Vagina (tissue), 2 donors: ENCODE results near the gene ANKS1B. TPM values are rescaled to one million over a fixed set of nuclear protein-coding genes. Genes with fewer than 3 reads are reported as not detected.

Experiments used
- DNase-seq, 2 donors: peaks; one replicate each; pipeline ENCODE4 v3.0.0-alpha.2; 2017; ENCODE audit errors: extremely low spot score in 2 of 2
- H3K27ac ChIP-seq: fragments of 200-600 bp; sonication (generic); one replicate; pipeline ENCODE4 v1.5.1; 2019
- H3K27me3 ChIP-seq: fragments of 200-600 bp; sonication (generic); one replicate; pipeline ENCODE4 v1.5.1; 2019
- H3K36me3 ChIP-seq, 2 donors: fragments of 200-600 bp; sonication (generic); one replicate each; pipeline ENCODE4 v1.5.1; 2017 to 2019
- H3K4me1 ChIP-seq: fragments of 200-600 bp; sonication (generic); one replicate; pipeline ENCODE4 v1.5.1; 2019
- H3K4me3 ChIP-seq, 2 donors: fragments of 200-600 bp; sonication (generic); 1 replicate in 1 of 2; 2 replicates in 1 of 2; pipeline ENCODE4 v1.5.1; 2016 to 2019
- H3K9me3 ChIP-seq: fragments of 200-600 bp; sonication (generic); one replicate; pipeline ENCODE4 v1.5.1; 2019
- POLR2A ChIP-seq, 2 donors: fragments of 450-650 bp; IDR thresholded peaks; one replicate each; pipeline ENCODE4 v1.6.1; 2017; ENCODE audit warnings: antibody characterized with exemption in 2 of 2, mild to moderate bottlenecking in 2 of 2, moderate library complexity in 2 of 2
- POLR2AphosphoS5 ChIP-seq, 2 donors: sonication (generic); formaldehyde crosslinking; IDR thresholded peaks; one replicate each; pipeline ENCODE4 v1.9.0; 2017; ENCODE audit warnings: antibody characterized with exemption in 2 of 2, mild to moderate bottlenecking in 2 of 2, low read depth in 1 of 2; ENCODE audit not compliant: insufficient read depth in 1 of 2
- intact Hi-C: fragments of 100-400 bp; cut with DNase I; formaldehyde crosslinking; loops from one replicate; pipeline ENCODE4 v1.15.1; 2023
- total RNA-seq: library from RNA; depleted of rRNA; stranded (reverse); fragments of >200 nt; gene quantifications from one replicate; pipeline ENCODE4 v1.2.3, GENCODE V29; 2016
- TF ChIP-seq, protein P1 (sequence below), 3 experiments: fragments of 450-650 bp in 2 of 3; fragments of 200-600 bp in 1 of 3; sonication (generic) in 1 of 3; IDR thresholded peaks; one replicate each; pipeline ENCODE4 v1.5.1; 2017 to 2019; ENCODE audit warnings: antibody characterized with exemption in 3 of 3, mild to moderate bottlenecking in 2 of 3, moderate library complexity in 2 of 3

The ANKS1B gene
- total RNA-seq, 1 donor from 2014 or later, result 11.5 TPM

DNA sequence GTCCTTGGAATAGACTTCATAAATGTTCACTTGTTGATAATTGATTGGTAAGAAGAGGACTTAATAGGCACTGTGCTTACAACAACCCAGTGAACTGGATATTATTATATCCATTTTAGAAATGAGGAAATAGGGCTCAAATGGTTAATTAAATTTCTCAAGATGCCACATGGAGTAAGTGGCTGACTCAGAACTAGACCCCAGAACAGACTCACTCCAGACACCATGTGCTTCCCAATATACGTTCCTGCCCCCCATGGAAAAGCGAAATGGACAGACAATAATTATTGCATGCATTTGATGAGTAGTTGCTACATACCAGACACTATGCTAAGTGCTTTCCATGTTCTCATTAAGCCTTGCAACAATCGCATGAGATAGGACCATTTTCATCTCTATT is 895 bp upstream of the ANKS1B start:
- TF ChIP-seq POLR2AphosphoS5 (IDR thresholded peaks at IDR 0.05; ENCODE audit: insufficient read depth in 1 of 2, low read depth in 1 of 2) (no peak), POLR2A (IDR thresholded peaks at IDR 0.05) (no peak)
- TF ChIP-seq, protein P1, sequence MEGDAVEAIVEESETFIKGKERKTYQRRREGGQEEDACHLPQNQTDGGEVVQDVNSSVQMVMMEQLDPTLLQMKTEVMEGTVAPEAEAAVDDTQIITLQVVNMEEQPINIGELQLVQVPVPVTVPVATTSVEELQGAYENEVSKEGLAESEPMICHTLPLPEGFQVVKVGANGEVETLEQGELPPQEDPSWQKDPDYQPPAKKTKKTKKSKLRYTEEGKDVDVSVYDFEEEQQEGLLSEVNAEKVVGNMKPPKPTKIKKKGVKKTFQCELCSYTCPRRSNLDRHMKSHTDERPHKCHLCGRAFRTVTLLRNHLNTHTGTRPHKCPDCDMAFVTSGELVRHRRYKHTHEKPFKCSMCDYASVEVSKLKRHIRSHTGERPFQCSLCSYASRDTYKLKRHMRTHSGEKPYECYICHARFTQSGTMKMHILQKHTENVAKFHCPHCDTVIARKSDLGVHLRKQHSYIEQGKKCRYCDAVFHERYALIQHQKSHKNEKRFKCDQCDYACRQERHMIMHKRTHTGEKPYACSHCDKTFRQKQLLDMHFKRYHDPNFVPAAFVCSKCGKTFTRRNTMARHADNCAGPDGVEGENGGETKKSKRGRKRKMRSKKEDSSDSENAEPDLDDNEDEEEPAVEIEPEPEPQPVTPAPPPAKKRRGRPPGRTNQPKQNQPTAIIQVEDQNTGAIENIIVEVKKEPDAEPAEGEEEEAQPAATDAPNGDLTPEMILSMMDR (IDR thresholded peaks at IDR 0.05), result no peak
- Histone ChIP-seq H3K4me3 (peak overlapping the region; percentile 57 to 58), H3K4me1 (peaks cover 8% of the 10 kb centered on the region), H3K9me3 (no peaks in the 10 kb centered on the region), H3K27me3 (no peaks in the 10 kb centered on the region), H3K27ac (no peak overlapping the region), H3K36me3 (no peaks in the 10 kb centered on the region)
- intact Hi-C loops, result loop anchor here (5.0 kb wide), 1 partner anchor 342 kb away; no protein-coding TSS in a partner anchor
- no peak for DNase-seq

DNA sequence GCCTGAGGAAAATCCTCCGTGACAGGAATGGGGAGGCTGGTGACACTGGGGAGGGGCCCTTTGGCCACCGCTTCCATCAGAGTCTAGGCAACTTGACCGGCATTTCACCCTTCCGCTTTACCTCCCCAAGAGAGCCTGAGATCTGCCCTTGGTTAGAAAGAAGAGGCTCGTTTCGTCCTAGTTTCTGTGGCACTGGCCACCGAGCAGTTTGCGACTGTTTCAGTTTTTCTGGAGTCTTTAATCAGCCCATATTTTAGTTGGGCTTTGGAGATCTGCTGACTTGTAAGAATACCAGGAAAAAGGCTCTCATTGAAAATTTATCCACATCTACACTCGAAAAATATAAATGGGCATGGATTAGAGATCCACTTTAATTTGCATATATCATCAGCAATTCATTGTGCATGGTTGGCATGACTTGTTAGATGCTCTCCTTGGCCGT is 414 bp upstream of the ANKS1B start:
- TF ChIP-seq POLR2A (IDR thresholded peaks at IDR 0.05) (no peak), POLR2AphosphoS5 (IDR thresholded peaks at IDR 0.05; ENCODE audit: insufficient read depth in 1 of 2, low read depth in 1 of 2) (no peak)
- TF ChIP-seq, protein P1 (IDR thresholded peaks at IDR 0.05), result no peak
- no peaks in the 10 kb centered on the region for H3K9me3 ChIP-seq
- H3K36me3 ChIP-seq, result no peaks in the 10 kb centered on the region
- peak overlapping the region; percentile 66 for H3K27ac ChIP-seq
- peaks cover 8% of the 10 kb centered on the region for H3K4me1 ChIP-seq
- no peak for DNase-seq
- peak overlapping the region; percentile 57 to 58 for H3K4me3 ChIP-seq
- intact Hi-C loops, result loop anchor here (5.0 kb wide), 1 partner anchor 342 kb away; no protein-coding TSS in a partner anchor
- no peaks in the 10 kb centered on the region for H3K27me3 ChIP-seq

DNA sequence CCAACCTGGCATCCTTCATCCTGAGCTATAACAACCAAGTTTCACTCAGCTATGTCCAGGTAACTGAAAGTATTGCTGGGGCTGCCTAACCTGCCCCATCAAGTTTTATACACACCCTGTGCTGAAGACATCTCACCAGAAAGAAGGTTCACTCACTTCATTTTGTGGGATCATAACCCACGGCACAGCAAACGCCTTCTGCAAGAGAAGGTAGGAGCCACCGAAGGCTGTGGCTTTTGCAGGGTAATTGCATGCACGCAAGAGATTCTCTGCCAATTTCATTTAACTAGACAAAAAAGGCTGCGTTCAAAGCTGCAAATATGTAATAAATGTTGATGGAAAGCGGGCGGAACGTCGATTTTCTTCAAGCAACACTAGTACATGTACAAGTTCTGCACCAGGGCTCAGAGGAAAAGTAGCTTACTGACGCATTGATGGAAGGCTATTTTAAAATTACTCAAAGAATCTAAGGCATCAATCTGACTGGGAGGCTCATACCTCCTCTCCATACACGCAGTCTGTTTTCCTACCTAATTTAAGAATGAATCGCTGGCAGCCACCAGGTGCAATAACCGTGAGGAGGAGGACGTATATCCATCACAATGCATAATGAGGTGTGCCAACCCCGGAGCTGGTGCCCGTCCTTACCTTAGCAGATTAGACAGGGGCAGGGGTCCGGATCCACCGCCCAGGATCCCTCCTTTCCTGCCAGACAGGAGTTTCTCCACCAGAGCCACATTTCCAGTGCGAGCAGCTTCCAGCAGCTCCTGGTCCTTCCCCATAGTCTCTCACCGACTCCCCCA is 1.1 kb downstream of the ANKS1B start:
- H3K27ac ChIP-seq, result peak overlapping the region; percentile 71
- intact Hi-C loops, result no loop called here
- TF ChIP-seq POLR2AphosphoS5 (IDR thresholded peaks at IDR 0.05; ENCODE audit: insufficient read depth in 1 of 2, low read depth in 1 of 2), result no peak
- no peak for TF ChIP-seq POLR2A (IDR thresholded peaks at IDR 0.05)
- TF ChIP-seq, protein P1 (IDR thresholded peaks at IDR 0.05), result no peak
- no peaks in the 10 kb centered on the region for H3K9me3 ChIP-seq
- no peaks in the 10 kb centered on the region for H3K27me3 ChIP-seq
- H3K4me3 ChIP-seq, result peak overlapping the region; percentile 57 to 58
- peaks cover 8% of the 10 kb centered on the region for H3K4me1 ChIP-seq
- H3K36me3 ChIP-seq, result no peaks in the 10 kb centered on the region
- DNase-seq, result no peak

DNA sequence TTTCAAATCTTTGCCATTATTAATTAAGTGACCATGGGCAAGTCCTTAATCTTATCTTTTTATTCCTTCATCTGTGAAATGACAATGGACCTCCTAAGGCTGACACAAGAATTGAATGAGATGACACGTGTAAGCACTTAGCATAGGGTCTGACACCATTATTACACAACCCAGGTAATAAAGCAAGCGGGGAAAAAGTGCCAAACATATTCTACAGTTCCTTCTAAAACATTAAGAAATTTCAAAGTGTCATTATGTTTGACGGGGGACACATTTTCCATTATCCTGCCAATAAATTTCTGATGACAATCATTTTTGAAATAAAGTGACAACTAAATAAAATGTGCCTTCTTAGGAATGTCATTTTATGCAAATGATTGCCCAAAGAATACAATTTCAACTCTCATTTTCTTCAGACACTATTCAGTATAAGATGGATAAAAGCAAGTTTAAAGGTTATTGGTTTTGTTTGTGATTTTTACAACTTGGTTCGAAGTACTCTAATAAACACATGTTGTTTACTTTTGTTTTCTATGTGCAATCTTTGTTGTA is 3.0 kb downstream of the ANKS1B start:
- no peaks in the 10 kb centered on the region for H3K36me3 ChIP-seq
- no peak overlapping the region for H3K27ac ChIP-seq
- no peaks in the 10 kb centered on the region for H3K9me3 ChIP-seq
- H3K4me3 ChIP-seq, result no peak overlapping the region
- H3K4me1 ChIP-seq, result peaks cover 8% of the 10 kb centered on the region
- no peak for DNase-seq
- no peaks in the 10 kb centered on the region for H3K27me3 ChIP-seq
- no peak for TF ChIP-seq POLR2A (IDR thresholded peaks at IDR 0.05)
- TF ChIP-seq, protein P1 (IDR thresholded peaks at IDR 0.05), result no peak
- no peak for TF ChIP-seq POLR2AphosphoS5 (IDR thresholded peaks at IDR 0.05; ENCODE audit: insufficient read depth in 1 of 2, low read depth in 1 of 2)
- intact Hi-C loops, result no loop called here

DNA sequence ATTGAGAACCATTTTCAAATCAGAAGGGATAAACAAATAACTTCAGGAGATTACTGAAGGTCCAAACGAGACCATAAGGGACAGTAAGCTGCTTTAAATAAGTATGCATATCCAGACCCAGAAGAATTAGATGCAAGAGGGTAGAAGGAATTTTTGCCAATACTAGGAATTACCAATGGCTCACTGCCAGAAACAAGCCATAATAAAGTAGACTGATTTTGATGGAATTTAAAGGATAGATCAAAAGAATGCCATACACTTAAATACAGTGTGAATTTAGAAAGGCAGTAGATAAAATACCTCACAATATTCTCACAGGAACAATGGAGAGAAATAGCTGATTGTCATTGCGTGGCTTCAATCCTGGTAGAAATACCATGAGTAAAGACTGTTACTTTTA is 5.3 kb downstream of the ANKS1B start:
- Histone ChIP-seq H3K36me3 (no peaks in the 10 kb centered on the region), H3K27ac (no peak overlapping the region), H3K27me3 (no peaks in the 10 kb centered on the region), H3K4me1 (no peaks in the 10 kb centered on the region), H3K9me3 (no peaks in the 10 kb centered on the region), H3K4me3 (no peak overlapping the region)
- intact Hi-C loops, result no loop called here
- no peak for TF ChIP-seq POLR2A (IDR thresholded peaks at IDR 0.05)
- TF ChIP-seq, protein P1 (IDR thresholded peaks at IDR 0.05), result no peak
- no peak for TF ChIP-seq POLR2AphosphoS5 (IDR thresholded peaks at IDR 0.05; ENCODE audit: insufficient read depth in 1 of 2, low read depth in 1 of 2)
- no peak for DNase-seq
